ENCODE results near the gene ZNF302.
"Not testable (repeated sequence)": the region's sequence is repeated elsewhere in the genome, so short reads cannot be mapped to it uniquely, and the experiment has no call there.

ZNF302 gene

DNA sequence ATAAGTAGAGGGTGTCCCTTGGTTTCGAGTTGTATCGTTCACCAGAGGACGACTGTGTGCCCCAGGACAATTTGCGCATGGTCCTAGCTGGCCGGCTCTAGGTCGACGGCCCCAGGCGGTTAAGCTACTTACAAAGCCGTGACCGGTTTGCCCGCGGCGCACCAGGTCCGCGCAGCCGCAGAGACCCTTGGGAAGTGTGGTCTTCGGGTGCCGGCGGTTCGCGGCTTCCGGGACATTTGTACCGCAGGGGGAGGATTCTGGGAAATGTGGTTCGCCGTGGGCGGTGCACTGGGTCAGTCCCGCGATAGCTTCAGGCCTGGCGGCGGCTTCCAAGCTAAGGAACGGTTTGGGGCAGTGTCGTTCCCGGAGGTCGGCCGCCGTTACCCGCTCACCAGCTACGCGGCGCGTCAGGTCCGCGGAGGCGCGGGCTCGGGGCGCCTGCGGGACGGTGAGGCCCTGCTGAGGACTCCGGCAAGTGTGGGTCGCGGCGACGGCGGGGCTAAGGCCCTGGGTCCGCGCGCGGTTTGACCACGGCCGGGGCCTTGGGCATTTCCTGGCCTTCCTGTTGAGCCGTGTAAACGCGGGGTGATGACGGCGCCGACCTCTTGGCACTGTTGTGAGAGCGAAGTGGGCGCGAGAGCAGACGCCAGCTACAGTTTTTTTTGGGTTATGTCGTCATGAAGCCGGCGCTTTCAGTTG, at the start of gene ZNF302:
TSS of gene ZNF302 (plus strand) at position 293 of the 699 bp plus-strand sequence. CDS start 1,127 bp downstream, outside the sequence.
- DNase-seq (ENCODE audit: low read depth, low spot score), result peak; percentile 88

- no peak for DNase-seq (ENCODE audit: low read depth, low spot score)
Measured at GRCh38 chr19:34633802-34634201, 43.7 kb upstream of the ZNF302 start.

DNA sequence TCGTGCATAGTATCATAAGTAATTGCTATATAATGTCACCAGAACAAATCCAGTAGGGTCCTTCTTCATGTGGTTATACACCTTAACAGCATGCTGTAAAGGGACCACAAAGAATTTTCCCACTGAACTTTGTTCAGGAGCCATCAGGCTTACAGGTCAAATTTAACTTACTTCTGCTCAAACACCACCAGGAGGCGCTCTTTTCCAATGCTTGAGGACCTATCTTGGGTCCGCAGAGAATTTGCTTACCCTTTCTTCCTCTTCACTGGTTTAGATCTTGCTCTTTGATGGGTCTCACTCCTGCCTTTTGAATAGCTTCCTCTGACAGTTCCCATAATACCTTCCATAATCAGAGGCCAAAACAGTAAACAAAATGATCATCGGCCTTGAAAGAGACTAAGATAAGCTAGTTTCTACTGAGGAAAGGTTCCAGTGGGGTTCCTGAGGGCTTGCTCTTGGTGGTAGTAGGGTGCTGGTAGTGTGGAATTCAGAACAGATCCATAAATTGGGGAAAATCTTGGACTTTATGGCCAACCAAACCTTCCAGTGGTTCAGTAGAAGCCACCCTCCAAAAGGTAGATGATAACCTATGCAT, 37.9 kb upstream of the ZNF302 start:
- no peak for DNase-seq (ENCODE audit: low read depth, low spot score)

- no peak for DNase-seq (ENCODE audit: low read depth, low spot score)
Measured at GRCh38 chr19:34642241-34642640, 35.2 kb upstream of the ZNF302 start.

DNA sequence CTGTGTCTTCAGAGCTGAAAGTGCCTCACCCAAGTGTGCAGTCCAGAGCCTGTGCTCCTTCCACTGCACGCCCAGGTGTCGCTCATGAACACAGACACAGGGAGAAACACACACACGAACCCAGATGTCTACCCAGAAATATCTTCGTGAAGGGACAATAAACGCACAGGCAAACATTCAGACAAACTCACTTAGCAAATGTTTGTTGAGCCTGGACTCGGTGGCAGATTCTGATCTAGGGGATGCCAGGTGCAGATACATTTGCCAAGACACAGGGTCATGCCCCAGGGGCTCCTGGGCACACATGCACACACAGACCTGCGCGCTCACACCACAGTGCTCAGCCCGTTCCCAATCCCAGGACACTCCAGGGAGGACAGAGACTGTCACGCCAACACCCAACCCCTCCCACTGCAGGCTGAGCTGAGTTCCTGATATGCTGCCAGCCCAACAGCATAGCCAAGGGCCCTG, 32.5 kb upstream of the ZNF302 start:
- no peak for DNase-seq (ENCODE audit: low read depth, low spot score)

GRCh38 chr19:34645551-34645950, 31.9 kb upstream of the ZNF302 start:
- DNase-seq (ENCODE audit: low read depth, low spot score), result no peak

GRCh38 chr19:34649886-34650543, 27.5 kb upstream of the ZNF302 start:
- DNase-seq (ENCODE audit: low read depth, low spot score), result no peak

- DNase-seq (ENCODE audit: low read depth, low spot score), result no peak
Measured at GRCh38 chr19:34651747-34652146, 25.7 kb upstream of the ZNF302 start.

GRCh38 chr19:34654796-34655195, 22.7 kb upstream of the ZNF302 start:
- DNase-seq (ENCODE audit: low read depth, low spot score), result no peak

- DNase-seq (ENCODE audit: low read depth, low spot score), result no peak
Measured at GRCh38 chr19:34655651-34656050, 21.8 kb upstream of the ZNF302 start.

DNA sequence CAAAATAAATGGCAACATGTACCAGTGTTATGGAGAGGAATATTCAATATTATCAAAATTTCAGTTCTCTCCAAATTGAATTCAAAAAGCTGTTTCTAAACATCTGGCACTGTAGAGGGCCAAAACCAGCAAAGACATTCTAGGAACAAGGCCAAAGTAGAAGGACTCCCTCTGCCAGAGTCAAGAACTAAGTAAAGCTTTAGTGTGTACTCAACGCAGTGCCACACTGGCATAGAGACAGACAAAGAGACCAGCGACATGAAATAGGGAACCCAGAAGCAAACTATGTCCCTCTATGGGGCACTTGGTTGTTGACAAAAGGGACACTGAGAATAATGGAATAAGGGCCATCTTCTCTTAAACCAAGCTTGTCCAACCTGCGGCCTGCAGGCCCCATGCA, 16.1 kb upstream of the ZNF302 start:
- no peak for DNase-seq (ENCODE audit: low read depth, low spot score)

DNA sequence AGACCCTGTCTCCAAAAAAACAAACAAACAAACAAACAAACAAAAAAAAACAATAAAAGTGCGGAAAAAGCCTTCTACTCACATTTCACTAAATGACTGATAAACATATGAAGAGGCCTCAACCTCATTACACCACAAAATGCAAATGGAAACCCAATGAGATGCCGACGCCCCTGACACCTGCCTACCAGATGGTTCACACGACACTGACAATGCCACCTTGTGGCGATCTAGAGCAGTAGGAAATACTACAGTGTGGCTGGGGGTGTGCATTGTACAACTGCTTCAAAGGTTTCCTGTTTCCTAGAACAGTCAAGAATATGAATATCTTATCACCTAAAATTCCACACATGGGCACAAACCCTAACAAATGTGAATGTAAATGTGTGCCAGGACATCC, 14.6 kb upstream of the ZNF302 start:
- DNase-seq (ENCODE audit: low read depth, low spot score), result no peak

DNA sequence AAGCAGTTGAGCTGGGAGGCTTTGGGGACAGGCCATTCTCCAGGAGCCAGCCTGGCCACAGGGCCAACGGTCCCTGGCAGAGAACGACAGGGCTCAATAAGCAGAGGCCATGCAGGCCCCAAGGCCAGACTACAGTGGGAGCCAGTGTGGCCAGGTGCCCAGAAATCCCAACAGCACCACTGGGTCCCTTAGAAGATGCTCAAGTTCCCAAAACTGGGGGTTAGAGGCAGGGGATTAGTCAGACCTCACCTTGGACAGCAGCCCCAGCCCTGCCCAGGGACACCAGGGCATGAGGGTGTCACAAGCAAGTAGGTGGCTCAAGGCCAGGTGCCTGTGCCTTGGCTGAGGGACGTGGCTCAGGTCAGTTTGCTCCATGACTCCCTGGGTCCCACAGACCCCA, 13.3 kb upstream of the ZNF302 start:
- no peak for DNase-seq (ENCODE audit: low read depth, low spot score)

GRCh38 chr19:34664870-34665269, 12.6 kb upstream of the ZNF302 start:
- no peak for DNase-seq (ENCODE audit: low read depth, low spot score)

- DNase-seq (ENCODE audit: low read depth, low spot score), result not testable (repeated sequence)
Measured at GRCh38 chr19:34665275-34665674, 12.2 kb upstream of the ZNF302 start.

DNA sequence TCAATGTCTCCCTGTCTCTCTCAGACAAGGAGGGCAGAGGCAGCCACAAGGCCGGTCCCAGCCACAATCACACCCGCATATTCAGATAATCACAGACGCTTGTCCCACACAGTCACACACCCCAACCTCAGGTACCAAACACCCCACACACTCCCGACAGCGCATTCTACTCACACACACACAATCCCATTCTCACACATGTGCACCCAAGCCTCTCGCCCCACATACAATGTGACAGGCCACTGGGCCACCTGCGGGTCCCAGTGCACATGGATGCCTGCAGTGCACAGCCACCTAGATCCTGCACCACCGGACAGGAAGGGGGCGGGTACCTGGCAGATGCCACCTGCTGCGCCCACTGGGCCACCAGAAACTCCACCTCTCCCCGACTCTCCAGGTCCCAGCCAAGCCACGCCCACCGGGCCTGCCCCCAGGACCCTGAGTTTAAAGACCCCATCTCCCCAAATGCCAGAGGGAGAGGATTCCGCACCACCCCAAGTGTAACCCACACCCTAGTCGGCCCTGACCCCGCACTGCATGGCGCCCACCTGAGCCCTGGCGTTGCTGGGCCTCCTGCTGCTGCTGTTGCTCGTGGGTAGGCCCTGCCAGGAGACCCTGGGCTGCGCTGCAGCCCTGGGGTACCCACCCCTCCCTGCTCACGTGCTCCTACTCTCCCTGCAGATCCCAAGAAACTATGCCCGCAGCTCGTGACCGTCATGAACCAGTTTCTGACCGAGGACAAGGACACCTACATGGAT, 11.1 kb upstream of the ZNF302 start:
- DNase-seq (ENCODE audit: low read depth, low spot score), result no peak

DNA sequence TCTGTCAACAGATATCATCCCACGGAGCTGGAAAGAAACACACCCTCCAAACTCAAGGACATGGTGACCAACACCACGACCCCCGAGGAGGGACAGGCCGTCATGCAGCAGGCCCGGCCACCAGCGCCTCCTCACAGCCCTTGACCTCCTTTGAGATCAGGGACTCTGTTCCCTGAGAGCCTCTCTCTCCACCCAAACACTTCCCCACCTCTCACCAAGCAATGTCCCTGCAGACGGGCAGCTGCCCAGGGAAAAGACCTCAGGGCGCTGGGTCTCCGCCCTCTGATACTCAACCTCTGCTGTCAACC, 10.6 kb upstream of the ZNF302 start:
- no peak for DNase-seq (ENCODE audit: low read depth, low spot score)

DNA sequence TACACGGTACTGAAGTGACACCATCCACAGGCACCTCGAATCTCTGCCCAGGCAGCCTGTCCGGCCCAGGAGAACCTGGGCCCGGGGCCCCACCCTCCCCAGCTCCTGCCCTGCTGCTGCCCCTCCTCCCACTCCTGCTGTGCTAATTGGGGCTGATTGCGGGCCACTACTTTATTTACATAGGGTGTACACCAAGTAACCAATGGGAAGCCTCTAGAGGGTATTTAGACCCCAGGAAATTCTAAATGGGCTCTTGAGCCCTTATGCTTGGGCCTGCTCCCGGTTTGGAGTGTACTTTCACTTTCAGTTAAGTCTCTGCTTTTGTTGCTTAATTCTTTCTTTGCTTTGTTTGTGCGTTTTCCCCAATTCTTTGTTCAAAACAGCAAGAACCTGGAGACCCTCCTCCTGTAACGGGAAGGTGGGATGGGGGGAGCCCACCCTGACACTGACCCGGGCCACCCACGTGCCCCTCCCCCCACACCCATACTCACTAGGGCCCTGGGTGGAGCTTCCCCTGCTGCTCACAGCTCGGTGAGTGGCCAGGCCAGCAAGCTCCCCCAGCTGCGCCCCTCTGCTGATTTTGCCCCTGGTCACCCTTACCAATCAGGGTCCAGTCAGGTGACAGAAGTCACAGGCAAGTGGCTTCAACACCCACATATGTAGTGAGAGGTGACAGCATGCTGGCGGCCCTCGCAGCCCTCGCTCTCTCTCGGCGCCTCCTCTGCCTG, 10.0 kb upstream of the ZNF302 start:
- DNase-seq (ENCODE audit: low read depth, low spot score), result no peak

GRCh38 chr19:34668077-34668689, 9.3 kb upstream of the ZNF302 start:
- DNase-seq (ENCODE audit: low read depth, low spot score), result not testable (repeated sequence)

GRCh38 chr19:34668690-34669089, 8.8 kb upstream of the ZNF302 start:
- DNase-seq (ENCODE audit: low read depth, low spot score), result not testable (repeated sequence)

DNA sequence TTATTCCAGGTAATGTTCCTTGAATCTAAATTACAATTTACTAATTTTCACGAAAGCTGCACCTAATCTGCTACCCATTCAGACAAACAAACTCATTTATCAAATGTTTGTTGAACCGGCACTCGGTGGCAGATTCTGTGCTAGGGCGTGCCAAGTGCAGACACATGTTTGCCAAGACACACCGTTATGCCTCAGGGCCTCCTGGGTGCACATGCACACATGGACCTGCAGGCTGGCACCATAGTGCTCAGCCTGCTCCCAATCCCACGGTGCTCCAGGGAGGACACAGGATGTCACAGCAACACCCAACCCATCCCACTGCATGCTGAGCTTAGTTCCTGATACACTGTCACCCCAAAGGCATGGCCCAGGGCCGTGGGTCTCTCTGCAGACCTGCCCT, 8.2 kb upstream of the ZNF302 start:
- no peak for DNase-seq (ENCODE audit: low read depth, low spot score)

All from brain pericyte (primary cell).